GM12892 (cell line): Measurements from ENCODE around the gene PTX3. TPM values are rescaled to one million over a fixed set of nuclear protein-coding genes. Genes with fewer than 3 reads are reported as not detected.

Source experiments
- DNase-seq: peaks from one replicate; pipeline ENCODE4 v3.0.0; 2011; ENCODE audit not compliant: insufficient read length
- FAIRE-seq: peaks from 2 replicates; lab custom pipeline; 2011; peaks lifted over from hg19 to GRCh38; lab: Jason Lieb, UNC
- POLR2A ChIP-seq: IDR thresholded peaks from 2 replicates; pipeline ENCODE4 v1.6.1; 2011; ENCODE audit warnings: low read depth, low read length, control low read depth
- POLR2AphosphoS5 ChIP-seq: IDR thresholded peaks from 2 replicates; pipeline ENCODE4 v1.6.1; 2011; ENCODE audit warnings: low read depth, low read length, control low read depth
- TAF1 ChIP-seq: IDR thresholded peaks from 2 replicates; pipeline ENCODE4 v1.6.1; 2011; ENCODE audit warnings: low read depth, mild to moderate bottlenecking, control low read depth, low read length, borderline replicate concordance
- polyA plus RNA-seq: library from polyadenylated mRNA; unstranded; fragments of >200 nt; gene quantifications from one replicate; pipeline ENCODE4 v1.2.1, GENCODE V29; 2012; ENCODE audit warnings: missing spikeins, inconsistent platforms; ENCODE audit not compliant: missing spikeins

Gene PTX3
- polyA plus RNA-seq, result not detected

DNA sequence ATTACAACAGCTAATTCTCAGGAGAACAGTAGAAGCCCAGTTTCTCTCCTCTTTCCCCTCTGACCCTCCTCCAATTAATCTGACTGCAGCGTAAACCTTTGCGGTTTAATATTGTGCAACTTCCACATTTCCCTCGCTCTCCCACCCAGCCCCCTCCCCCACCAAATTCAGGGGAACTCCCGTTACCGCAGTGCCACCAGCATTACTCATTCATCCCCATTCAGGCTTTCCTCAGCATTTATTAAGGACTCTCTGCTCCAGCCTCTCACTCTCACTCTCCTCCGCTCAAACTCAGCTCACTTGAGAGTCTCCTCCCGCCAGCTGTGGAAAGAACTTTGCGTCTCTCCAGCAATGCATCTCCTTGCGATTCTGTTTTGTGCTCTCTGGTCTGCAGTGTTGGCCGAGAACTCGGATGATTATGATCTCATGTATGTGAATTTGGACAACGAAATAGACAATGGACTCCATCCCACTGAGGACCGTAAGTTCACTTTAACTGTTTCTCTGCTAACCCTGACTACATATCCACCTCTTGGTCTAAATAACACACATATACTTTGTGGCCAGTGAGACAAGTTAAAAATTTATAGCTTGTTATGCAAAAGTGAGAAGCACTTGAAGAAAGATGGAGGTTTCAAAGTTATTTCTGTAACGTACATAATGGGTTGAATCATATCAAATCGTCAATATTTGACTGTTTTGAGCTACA lies at the start of gene PTX3:
PTX3 (plus strand) TSS at position 268 of the 709 bp plus-strand sequence; CDS start at position 352, 84 bp downstream.
- TF ChIP-seq TAF1 (no peak), POLR2A (no peak), POLR2AphosphoS5 (no peak)
- DNase-seq (no peak), FAIRE-seq (no peak)

DNA sequence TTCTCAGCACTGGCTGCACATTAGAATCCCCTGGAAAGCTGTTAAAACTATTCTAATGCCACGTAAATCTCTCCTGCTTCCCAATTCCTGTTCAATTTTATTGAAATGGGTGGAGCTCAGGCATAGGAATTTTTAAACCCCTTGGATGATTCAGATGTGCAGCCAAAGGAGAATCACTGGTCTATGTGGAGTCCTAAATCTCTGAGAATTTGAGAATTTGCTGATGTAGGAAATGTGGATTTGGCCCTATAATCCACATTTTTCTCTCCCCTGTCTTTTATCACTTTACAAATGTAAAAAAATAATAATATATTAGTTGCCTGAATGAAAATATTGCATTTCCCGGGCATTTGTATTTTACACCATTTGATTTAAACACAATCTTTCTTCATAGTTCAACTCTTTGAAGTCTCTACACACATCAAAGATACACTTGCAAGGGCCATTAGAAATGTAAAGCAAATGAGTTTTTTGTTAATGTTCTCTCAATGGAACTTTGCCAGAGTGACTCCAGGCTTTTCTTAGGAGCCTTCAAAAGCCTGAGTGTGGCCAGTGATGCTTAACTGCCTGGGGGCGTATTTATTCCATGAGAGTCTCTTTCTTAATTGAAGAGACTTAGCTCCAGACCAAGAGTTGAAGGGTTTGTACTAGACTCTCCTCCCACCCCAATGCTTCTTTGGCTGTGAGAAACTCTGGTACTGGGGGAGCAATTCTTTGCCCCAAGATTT lies 48.8 kb upstream of the PTX3 start:
- no peak for TF ChIP-seq TAF1
- no peak for TF ChIP-seq POLR2AphosphoS5
- TF ChIP-seq POLR2A, result no peak
- DNase-seq, result no peak
- FAIRE-seq, result no peak

DNA sequence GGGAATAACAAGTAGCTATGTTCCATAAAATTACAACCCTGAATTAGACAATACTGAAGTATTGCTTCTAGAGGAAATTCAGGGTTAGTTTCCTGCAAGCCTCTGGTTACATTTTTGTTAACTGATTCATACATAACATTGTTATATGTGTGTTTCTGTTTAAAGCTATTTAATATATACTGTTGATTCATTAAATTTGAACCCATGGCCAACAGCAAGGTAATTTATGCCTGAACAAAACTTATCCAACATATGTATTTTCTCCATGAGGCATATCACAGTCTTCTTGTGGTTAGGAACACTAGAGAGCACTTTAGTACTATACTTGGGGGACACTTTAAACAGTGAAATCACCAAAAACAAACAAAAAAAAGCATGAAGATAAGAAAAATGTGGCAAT lies 47.7 kb upstream of the PTX3 start:
- DNase-seq (no peak), FAIRE-seq (no peak)
- no peak for TF ChIP-seq POLR2A
- TF ChIP-seq POLR2AphosphoS5, result no peak

DNA sequence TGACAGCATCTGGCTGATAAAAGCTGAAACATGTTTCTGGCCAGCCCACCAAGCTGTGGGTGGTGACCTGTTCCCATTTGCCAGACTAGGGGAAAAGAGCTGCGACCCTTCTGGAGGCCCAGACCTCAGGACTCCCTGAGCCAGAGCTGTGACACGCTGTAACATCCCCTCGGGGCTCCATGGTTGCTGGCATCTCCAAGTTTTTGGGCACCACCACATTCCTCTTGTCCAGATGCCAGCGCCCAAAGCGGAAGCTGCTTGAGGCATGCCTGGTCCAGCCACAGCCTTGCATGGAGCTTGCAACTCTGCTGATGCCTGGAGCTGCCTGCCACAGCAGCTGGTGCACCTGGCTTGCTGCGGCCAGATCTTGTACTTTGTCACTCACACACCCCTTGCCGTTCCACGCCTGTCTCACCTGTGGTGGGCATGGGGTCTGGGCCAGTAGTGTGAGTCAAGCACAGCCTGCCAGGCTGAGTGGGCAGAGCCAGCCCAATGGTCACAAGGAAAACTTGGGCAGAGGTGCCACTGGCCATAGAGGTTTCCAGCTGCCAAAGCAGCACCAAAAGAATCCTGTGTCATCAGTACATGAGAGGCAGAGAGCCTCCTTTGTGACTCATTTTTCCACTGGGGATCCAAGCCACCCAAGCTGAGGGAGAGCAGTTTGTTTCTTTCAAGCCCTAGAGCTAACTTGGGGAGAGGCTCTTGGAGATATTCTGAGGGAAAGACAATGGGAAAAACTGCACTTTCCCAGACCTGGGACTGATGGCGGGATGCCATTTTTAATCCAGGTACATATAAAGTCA lies 45.7 kb upstream of the PTX3 start:
- DNase-seq (no peak), FAIRE-seq (no peak)
- TF ChIP-seq POLR2AphosphoS5 (no peak), POLR2A (no peak), TAF1 (no peak)

DNA sequence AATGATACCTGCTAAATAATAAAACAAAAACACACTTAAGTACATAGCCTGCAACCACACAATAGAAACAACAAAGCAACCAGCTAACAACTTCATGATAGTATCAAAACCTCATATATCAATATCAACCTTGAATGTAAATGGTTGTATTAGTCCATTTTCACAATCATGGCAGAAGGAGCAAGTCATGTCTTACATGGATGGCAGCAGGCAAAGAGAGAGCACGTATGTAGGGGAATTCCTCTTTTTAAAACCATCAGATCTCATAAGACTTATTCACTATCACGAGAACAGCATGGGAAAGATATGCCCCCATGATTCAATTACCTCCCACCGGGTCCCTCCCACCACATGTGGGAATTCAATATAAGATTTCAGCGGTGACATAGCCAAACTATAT lies 44.5 kb upstream of the PTX3 start:
- DNase-seq (no peak), FAIRE-seq (no peak)
- TF ChIP-seq TAF1 (no peak), POLR2A (no peak), POLR2AphosphoS5 (no peak)

DNA sequence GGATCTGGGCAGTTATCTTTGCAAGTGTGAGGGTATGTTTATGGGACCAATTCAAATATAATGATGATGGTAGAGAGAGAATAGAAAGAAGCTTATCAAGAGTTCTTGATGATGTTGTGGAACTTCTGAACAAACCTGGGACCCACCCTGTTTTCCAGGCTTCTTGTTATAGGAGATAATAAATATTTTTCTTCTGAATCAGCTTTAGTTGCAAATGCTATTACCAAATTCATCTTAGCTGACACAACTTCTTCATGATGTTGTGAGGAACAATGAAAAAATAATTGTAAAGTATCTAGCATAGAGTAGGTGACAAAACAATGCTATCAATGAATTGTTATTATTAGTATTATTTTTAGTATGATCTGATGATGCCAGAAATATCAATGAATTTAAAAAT lies 43.5 kb upstream of the PTX3 start:
- FAIRE-seq, result no peak
- no peak for DNase-seq
- TF ChIP-seq TAF1, result no peak
- TF ChIP-seq POLR2A, result no peak
- TF ChIP-seq POLR2AphosphoS5, result no peak

DNA sequence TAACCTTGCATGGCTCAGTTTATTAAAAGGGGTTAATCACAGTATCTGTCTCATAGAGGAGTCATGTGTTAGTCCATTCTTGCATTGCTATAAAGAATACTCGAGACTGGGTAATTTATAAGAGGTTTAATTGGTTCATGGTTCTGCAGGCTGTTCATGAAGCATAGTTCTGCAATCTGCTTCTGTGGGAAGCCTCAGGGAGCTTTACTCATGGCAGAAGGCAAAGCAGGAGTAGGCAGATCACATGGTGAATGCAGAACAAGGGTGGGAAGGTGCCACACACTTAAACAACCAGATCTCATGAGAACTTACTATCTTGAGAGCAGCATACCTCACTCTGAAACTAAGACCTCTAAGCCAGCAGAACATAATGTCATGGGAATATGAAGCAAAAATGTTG lies 42.2 kb upstream of the PTX3 start:
- TF ChIP-seq POLR2A (no peak), TAF1 (no peak), POLR2AphosphoS5 (no peak)
- no peak for FAIRE-seq
- no peak for DNase-seq

DNA sequence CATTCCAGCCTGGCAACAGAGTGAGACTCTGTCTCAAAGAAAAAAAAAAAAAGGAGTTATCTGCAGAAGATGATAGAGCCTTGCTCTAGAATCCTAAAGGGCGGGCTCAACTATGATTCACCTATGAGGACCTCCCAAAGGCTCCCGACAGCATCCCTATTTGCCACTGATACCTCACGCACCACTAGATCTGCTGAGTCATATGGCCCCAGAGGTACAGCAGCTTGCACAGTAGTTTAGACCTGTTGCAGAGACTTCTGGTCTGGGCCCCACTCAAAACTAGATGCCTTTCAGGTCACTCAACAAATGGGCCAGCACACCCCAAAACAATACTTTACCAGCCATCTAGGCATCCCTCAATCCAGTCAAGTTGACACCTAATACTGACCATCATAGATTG lies 38.1 kb upstream of the PTX3 start:
- no peak for FAIRE-seq
- no peak for DNase-seq
- TF ChIP-seq POLR2AphosphoS5, result no peak
- TF ChIP-seq TAF1, result no peak
- no peak for TF ChIP-seq POLR2A

DNA sequence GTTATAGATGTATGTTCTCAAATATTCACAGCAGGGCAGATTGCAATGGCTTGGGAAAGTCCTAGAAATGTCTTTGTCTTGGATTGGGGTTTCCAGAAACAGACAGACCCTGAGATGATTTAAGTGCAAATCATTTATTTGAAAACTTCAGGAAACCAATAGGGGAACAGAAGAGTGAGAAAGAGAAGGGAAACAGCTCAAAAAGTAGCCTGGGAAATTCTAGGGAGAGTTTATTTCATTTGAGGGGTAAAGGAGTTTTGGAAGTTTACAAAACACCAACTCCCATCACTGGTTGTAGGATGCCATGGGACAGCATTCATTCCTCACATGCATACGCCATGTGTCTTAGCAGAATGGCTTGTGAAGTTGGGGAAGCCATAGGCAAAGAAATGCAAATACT lies 32.3 kb upstream of the PTX3 start:
- TF ChIP-seq TAF1 (no peak), POLR2A (no peak)
- no peak for FAIRE-seq
- no peak for DNase-seq

DNA sequence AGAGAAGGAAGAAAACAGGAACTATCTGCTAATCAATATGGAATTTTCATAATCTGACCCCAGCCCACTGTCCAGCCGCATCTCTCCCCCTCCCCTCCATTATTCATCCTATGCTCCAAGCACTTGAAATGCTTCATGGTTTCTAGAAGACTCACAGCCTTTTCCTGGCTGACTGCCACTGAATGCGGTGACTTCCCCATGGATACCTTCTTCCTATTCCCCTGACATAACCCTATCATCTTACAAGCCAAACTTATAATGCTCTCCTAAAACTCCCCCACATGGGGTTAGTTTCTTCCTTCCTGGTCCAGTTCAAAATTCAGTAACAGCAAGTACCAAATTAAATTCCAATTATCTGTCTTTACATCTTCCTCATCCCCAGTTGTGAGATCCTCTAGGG lies 31.2 kb upstream of the PTX3 start:
- DNase-seq (no peak), FAIRE-seq (no peak)
- TF ChIP-seq TAF1 (no peak), POLR2A (no peak), POLR2AphosphoS5 (no peak)

DNA sequence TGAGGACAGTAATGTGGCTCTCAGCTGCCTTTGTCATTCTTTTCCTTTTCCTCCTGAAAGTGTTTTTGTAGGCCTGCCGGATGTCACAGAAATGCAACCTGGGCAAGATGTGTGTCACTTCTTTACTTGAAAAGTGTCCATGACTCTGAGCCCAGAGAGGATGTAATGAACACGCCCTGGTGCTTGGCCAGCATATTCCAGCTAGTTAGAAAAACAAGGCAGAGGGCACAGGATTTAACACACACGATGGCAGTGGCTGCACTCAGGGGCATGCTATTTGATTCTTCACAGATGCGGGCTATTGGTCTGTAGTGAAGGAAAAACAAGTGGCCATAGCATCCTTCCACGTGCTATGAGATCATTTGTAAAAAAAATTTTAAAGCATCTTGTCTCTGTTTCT lies 30.3 kb upstream of the PTX3 start:
- FAIRE-seq, result no peak
- TF ChIP-seq TAF1 (no peak), POLR2A (no peak), POLR2AphosphoS5 (no peak)

DNA sequence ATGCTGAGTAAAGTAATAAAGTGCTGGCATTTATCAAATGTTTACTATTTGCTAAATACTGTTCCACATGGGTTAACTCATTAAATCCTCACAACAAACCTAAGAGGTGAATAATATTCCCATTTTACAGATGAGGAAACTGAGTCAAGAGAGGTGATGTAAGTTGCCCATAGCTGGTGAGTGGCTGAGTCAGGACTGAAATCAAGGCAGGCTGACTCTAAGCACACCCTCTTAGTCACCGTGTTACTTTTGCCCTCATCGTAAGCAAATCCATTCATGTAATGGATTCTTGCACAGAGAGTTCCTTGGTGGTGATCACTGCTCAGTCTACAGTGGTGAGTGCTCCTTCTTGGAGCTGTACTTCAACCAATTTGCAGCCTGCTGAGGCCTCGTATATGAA lies 28.9 kb upstream of the PTX3 start:
- DNase-seq (no peak), FAIRE-seq (no peak)
- TF ChIP-seq POLR2A (no peak), TAF1 (no peak), POLR2AphosphoS5 (no peak)

More for the DNA sequence above, 30.3 kb upstream of the PTX3 start:
- DNase-seq, result no peak
